K562 (cell line): Measurements from ENCODE around the gene HPD. TPM values are rescaled to one million over a fixed set of nuclear protein-coding genes. Genes with fewer than 3 reads are reported as not detected.

Experiments
- ATAC-seq: fragments of 200-7000 bp; cut with Tn5 transposase; 3 replicates; pipeline ENCODE4 v1.9.1; 2020; ENCODE audit warnings: moderate library complexity
- BruUV-seq: library from RNA; stranded (reverse); fragments of 400-500 nt; replicated peaks from 2 replicates; lab custom pipeline; 2021; lab: Mats Ljungman, UMichigan
- CTCF ChIA-PET: fragments of 300-600 bp; formaldehyde crosslinking; extraction: SDS; loops from one replicate; lab custom pipeline; 2021; ENCODE audit warnings: low intra/inter-chr PET ratio; lab: Yijun Ruan, JAX
- POLR2A ChIA-PET: fragments of 300-600, 350-650 bp; sonication (Branson Sonifier 250); formaldehyde crosslinking; extraction: SDS; loops from one replicate; lab custom pipeline; 2021; ENCODE audit warnings: antibody characterized with exemption, inconsistent platforms; lab: Yijun Ruan, JAX
- DNase-seq, 4 experiments: peaks; one replicate each; pipeline versions ENCODE4 v3.0.0 to v3.0.0-alpha.2; 2011 to 2018; ENCODE audit warnings: low spot score in 3 of 4, mixed read lengths in 3 of 4; ENCODE audit errors: extremely low read depth in 1 of 4
- FAIRE-seq: peaks from 2 replicates; lab custom pipeline; 2011; peaks lifted over from hg19 to GRCh38; lab: Jason Lieb, UNC
- H2AFZ ChIP-seq: 2 replicates; pipeline ENCODE4 v1.6.0; 2011; ENCODE audit warnings: low read depth, low read length, control low read depth, inconsistent platforms
- H3K27ac ChIP-seq: fragments of 200-600 bp; 3 replicates; pipeline ENCODE4 v1.8.0; 2011; ENCODE audit warnings: low read depth, mild to moderate bottlenecking, control low read depth, inconsistent platforms, low read length, moderate library complexity, mixed read lengths; ENCODE audit errors: extremely low read depth
- H3K27me3 ChIP-seq, 2 experiments: fragments of 300-600 bp in 1 of 2; 2 replicates in 1 of 2; 3 replicates in 1 of 2; pipeline versions ENCODE4 v1.6.0 to v1.8.0; 2011; ENCODE audit warnings: inconsistent platforms in 2 of 2, low read length in 2 of 2, mild to moderate bottlenecking in 1 of 2, mixed read lengths in 1 of 2, moderate library complexity in 1 of 2; ENCODE audit not compliant: control insufficient read depth in 2 of 2, insufficient read depth in 2 of 2
- H3K36me3 ChIP-seq: fragments of 300-600 bp; 3 replicates; pipeline ENCODE4 v1.8.0; 2011; ENCODE audit warnings: mild to moderate bottlenecking, low read length, inconsistent platforms; ENCODE audit not compliant: control insufficient read depth, insufficient read depth
- H3K4me1 ChIP-seq, 2 experiments: fragments of 200-600 bp in 1 of 2; replicated peaks in 1 of 2; 2 replicates in 1 of 2; 3 replicates in 1 of 2; pipeline versions ENCODE4 v1.5.1 to v1.8.0; 2011; ENCODE audit warnings: inconsistent platforms in 2 of 2, low read length in 2 of 2, mild to moderate bottlenecking in 1 of 2, mixed read lengths in 1 of 2, moderate library complexity in 1 of 2; ENCODE audit not compliant: control insufficient read depth in 2 of 2, insufficient read depth in 2 of 2
- H3K4me2 ChIP-seq: 2 replicates; pipeline ENCODE4 v1.6.1; 2011; ENCODE audit warnings: low read length, control low read depth, inconsistent platforms, mixed read lengths; ENCODE audit not compliant: insufficient read depth
- H3K4me3 ChIP-seq: fragments of 200-600 bp; sonication (generic), shearing (Covaris generic); 2 replicates; pipeline ENCODE4 v1.5.1; 2016; ENCODE audit warnings: control low read depth, inconsistent platforms
- H3K79me2 ChIP-seq: fragments of 200-600 bp; 3 replicates; pipeline ENCODE4 v1.8.0; 2011; ENCODE audit warnings: low read length, inconsistent platforms; ENCODE audit not compliant: control insufficient read depth, insufficient read depth
- H3K9ac ChIP-seq, 2 experiments: 2 replicates each; pipeline versions ENCODE4 v1.6.0 to v1.6.1; 2011; ENCODE audit warnings: low read depth in 2 of 2, low read length in 2 of 2, control low read depth in 1 of 2, inconsistent platforms in 1 of 2, mild to moderate bottlenecking in 1 of 2, mixed read lengths in 1 of 2; ENCODE audit not compliant: insufficient read depth in 1 of 2
- H3K9me1 ChIP-seq: one replicate; pipeline ENCODE4 v1.6.0; 2011; ENCODE audit warnings: inconsistent platforms, mild to moderate bottlenecking, low read length, moderate library complexity; ENCODE audit not compliant: control insufficient read depth, insufficient read depth
- H3K9me3 ChIP-seq: replicated peaks from 2 replicates; pipeline ENCODE4 v1.5.1; 2011; ENCODE audit warnings: low read depth, low read length, inconsistent platforms; ENCODE audit not compliant: control insufficient read depth, insufficient read depth
- H4K20me1 ChIP-seq: replicated peaks from 2 replicates; pipeline ENCODE4 v1.6.1; 2011; ENCODE audit warnings: low read length, inconsistent platforms, mixed read lengths; ENCODE audit not compliant: control insufficient read depth, insufficient read depth
- FOSL1 ChIP-seq: fragments of 200-800 bp; sonication (Bioruptor generic); conservative IDR thresholded peaks from 2 replicates; pipeline ENCODE4 v1.6.1; 2016; ENCODE audit warnings: missing genetic modification characterization, missing compliant biosample characterization
- FOXA1 ChIP-seq: fragments of 450-650 bp; IDR thresholded peaks from 2 replicates; pipeline ENCODE4 v1.6.1; 2016; ENCODE audit warnings: mild to moderate bottlenecking, borderline replicate concordance
- FOXM1 ChIP-seq, 2 experiments: fragments of 450-650 bp in 1 of 2; sonication (generic) in 1 of 2; formaldehyde crosslinking in 1 of 2; IDR thresholded peaks; 2 replicates each; pipeline versions ENCODE4 v1.6.1 to v1.9.0; 2017 to 2022; ENCODE audit warnings: low read depth in 2 of 2, mild to moderate bottlenecking in 2 of 2, missing genetic modification reagents in 1 of 2, moderate library complexity in 1 of 2
- KDM2B ChIP-seq: fragments of 250-450 bp; sonication (Bioruptor Pico); IDR thresholded peaks from 2 replicates; pipeline ENCODE4 v1.8.0; 2021; ENCODE audit warnings: mild to moderate bottlenecking, moderate library complexity
- MAZ ChIP-seq, 2 experiments: fragments of 450-650 bp in 1 of 2; sonication (generic) in 1 of 2; formaldehyde crosslinking; IDR thresholded peaks in 1 of 2; conservative IDR thresholded peaks in 1 of 2; 2 replicates each; pipeline versions ENCODE4 v1.4.0 to v1.5.0; 2020; ENCODE audit warnings: mild to moderate bottlenecking in 1 of 2, missing genetic modification reagents in 1 of 2
- POLR2A ChIP-seq: fragments of 450-650 bp; conservative IDR thresholded peaks from 2 replicates; pipeline ENCODE4 v1.6.1; 2016
- POLR2G ChIP-seq: fragments of 200-400 bp; formaldehyde crosslinking; IDR thresholded peaks from 2 replicates; pipeline ENCODE4 v1.6.1; 2017; ENCODE audit warnings: low read depth, mild to moderate bottlenecking, antibody characterized with exemption, low read length, moderate library complexity
- RBFOX2 ChIP-seq: fragments of 200-400 bp; formaldehyde crosslinking; IDR thresholded peaks from 2 replicates; pipeline ENCODE4 v1.6.1; 2017; ENCODE audit warnings: low read depth, mild to moderate bottlenecking, low read length, moderate library complexity
- RBM22 ChIP-seq: fragments of 200-400 bp; formaldehyde crosslinking; IDR thresholded peaks from 2 replicates; pipeline ENCODE4 v1.6.1; 2018; ENCODE audit warnings: low read length, low read depth; ENCODE audit not compliant: poor library complexity, severe bottlenecking
- SIRT6 ChIP-seq: IDR thresholded peaks from one replicate; pipeline ENCODE4 v1.6.1; 2012; ENCODE audit warnings: low read depth, mild to moderate bottlenecking, control low read depth, inconsistent platforms, low read length, moderate library complexity
- WGBS: fragments of 100-300 bp; shearing (Covaris generic); methylation state at CpG from one replicate; pipeline ENCODE4 v1.1.6; 2016; ENCODE audit warnings: low coverage, mixed read lengths; ENCODE audit not compliant: insufficient coverage; ENCODE audit errors: missing lambda C conversion rate; 5-methylcytosine and 5-hydroxymethylcytosine counted together
- in situ Hi-C: fragments of 300-500 bp; cut with MboI; formaldehyde crosslinking; loops from 4 replicates; pipeline ENCODE4 v1.15.0; 2018; ENCODE audit warnings: inconsistent platforms, mixed read lengths
- intact Hi-C: fragments of 100-400 bp; cut with micrococcal nuclease; formaldehyde crosslinking; loops from 2 replicates; pipeline ENCODE4 v1.14.2; 2022
- polyA plus RNA-seq, 8 experiments: library from polyadenylated mRNA; depleted of rRNA in 4 of 8; stranded (reverse) in 5 of 8; unstranded in 3 of 8; fragments of >200 nt; fragmentation: Nextera tagmentation in 2 of 8; fragmentation: Illumina TruSeq in 1 of 8; extraction: Ambion mirVana in 2 of 8; extraction: Trizol in 1 of 8; gene quantifications; 2 replicates each; pipeline versions ENCODE4 v1.2.1 to v1.2.3, GENCODE V29; 2011 to 2014; ENCODE audit warnings: inconsistent platforms in 1 of 8, missing spikeins in 1 of 8
- total RNA-seq, 7 experiments: library from RNA; depleted of rRNA in 6 of 7; stranded (reverse); fragments of >200 nt in 6 of 7; fragmentation: Illumina TruSeq in 2 of 7; extraction: Trizol in 2 of 7; gene quantifications; 2 replicates each; pipeline versions ENCODE4 v1.2.1 to v1.2.3, GENCODE V29; 2011 to 2021; ENCODE audit warnings: low replicate concordance in 1 of 7
- TF ChIP-seq, protein P1 (sequence below), 2 experiments: fragments of 450-650 bp; IDR thresholded peaks; 2 replicates each; pipeline ENCODE4 v1.6.1; 2018; ENCODE audit warnings: mild to moderate bottlenecking in 2 of 2, low read depth in 1 of 2; ENCODE audit not compliant: partially characterized antibody in 2 of 2
- TF ChIP-seq, protein P2 (sequence below): fragments of 450-650 bp; IDR thresholded peaks from 2 replicates; pipeline ENCODE4 v1.6.1; 2016; ENCODE audit warnings: borderline replicate concordance

HPD gene
- total and polyA plus RNA-seq, 9 of the 15 experiments (the other 6 are each of a cell fraction or from before 2014, with no cell fraction given), result 0.06 to 0.29 (median 0.07) TPM; not detected in 4

- peaks cover 0 to 23% of the 10 kb centered on the region in 2 experiments; a peak in 2 of 5 replicates for H3K4me1 ChIP-seq
- no peak overlapping the region for H2AFZ ChIP-seq
- no peak for FAIRE-seq
- POLR2A ChIA-PET, result interaction anchor here (0.7 kb wide), 1 partner anchor 15 kb away, joined by 3 read pairs; no protein-coding TSS in a partner anchor
- no peaks in the 10 kb centered on the region for H3K79me2 ChIP-seq
- in situ Hi-C loops, result loop anchor here (25.0 kb wide), 1 partner anchor 1562 kb away; the partner anchor contains the start of gene KMT5A
- intact Hi-C loops, result no loop called here
- no peak overlapping the region for H3K4me3 ChIP-seq
- CTCF ChIA-PET, result no interaction called here
- no peak overlapping the region for H3K4me2 ChIP-seq
- no peaks in the 10 kb centered on the region for H3K27me3 ChIP-seq
- no peaks in the 10 kb centered on the region for H3K9me1 ChIP-seq
- 98% methylated on average over 16 of the region's 18 CpGs for WGBS
- DNase-seq, result no peak
- no peaks in the 10 kb centered on the region; the same call in 1 of the 2 replicates for H4K20me1 ChIP-seq
- TF ChIP-seq POLR2A, result peak; percentile 39; the same call in 1 of the 2 replicates
- TF ChIP-seq KDM2B (CRISPR knock-in tag), result no peak
- peak; percentile 51; the same call in 1 of the 2 replicates for TF ChIP-seq RBFOX2
- TF ChIP-seq MAZ (CRISPR knock-in tag; conservative IDR thresholded peaks at IDR 0.05 in 1 of 2, IDR thresholded peaks at IDR 0.05 in 1 of 2), result no peak
- no peak for TF ChIP-seq SIRT6
- TF ChIP-seq, protein P1, sequence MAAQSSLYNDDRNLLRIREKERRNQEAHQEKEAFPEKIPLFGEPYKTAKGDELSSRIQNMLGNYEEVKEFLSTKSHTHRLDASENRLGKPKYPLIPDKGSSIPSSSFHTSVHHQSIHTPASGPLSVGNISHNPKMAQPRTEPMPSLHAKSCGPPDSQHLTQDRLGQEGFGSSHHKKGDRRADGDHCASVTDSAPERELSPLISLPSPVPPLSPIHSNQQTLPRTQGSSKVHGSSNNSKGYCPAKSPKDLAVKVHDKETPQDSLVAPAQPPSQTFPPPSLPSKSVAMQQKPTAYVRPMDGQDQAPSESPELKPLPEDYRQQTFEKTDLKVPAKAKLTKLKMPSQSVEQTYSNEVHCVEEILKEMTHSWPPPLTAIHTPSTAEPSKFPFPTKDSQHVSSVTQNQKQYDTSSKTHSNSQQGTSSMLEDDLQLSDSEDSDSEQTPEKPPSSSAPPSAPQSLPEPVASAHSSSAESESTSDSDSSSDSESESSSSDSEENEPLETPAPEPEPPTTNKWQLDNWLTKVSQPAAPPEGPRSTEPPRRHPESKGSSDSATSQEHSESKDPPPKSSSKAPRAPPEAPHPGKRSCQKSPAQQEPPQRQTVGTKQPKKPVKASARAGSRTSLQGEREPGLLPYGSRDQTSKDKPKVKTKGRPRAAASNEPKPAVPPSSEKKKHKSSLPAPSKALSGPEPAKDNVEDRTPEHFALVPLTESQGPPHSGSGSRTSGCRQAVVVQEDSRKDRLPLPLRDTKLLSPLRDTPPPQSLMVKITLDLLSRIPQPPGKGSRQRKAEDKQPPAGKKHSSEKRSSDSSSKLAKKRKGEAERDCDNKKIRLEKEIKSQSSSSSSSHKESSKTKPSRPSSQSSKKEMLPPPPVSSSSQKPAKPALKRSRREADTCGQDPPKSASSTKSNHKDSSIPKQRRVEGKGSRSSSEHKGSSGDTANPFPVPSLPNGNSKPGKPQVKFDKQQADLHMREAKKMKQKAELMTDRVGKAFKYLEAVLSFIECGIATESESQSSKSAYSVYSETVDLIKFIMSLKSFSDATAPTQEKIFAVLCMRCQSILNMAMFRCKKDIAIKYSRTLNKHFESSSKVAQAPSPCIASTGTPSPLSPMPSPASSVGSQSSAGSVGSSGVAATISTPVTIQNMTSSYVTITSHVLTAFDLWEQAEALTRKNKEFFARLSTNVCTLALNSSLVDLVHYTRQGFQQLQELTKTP (IDR thresholded peaks at IDR 0.05; ENCODE audit: low read depth in 1 of 2, partially characterized antibody in 2 of 2), result no peak
- no peak for TF ChIP-seq FOXM1 (IDR thresholded peaks at IDR 0.05; ENCODE audit: low read depth)
- TF ChIP-seq FOXM1 (CRISPR knock-in tag; IDR thresholded peaks at IDR 0.05; ENCODE audit: low read depth), result no peak
- TF ChIP-seq RBM22, result peak; percentile 76
- TF ChIP-seq FOSL1 (tag), result no peak
- TF ChIP-seq POLR2G, result peak; percentile 79
- TF ChIP-seq FOXA1, result no peak
- TF ChIP-seq, protein P2, sequence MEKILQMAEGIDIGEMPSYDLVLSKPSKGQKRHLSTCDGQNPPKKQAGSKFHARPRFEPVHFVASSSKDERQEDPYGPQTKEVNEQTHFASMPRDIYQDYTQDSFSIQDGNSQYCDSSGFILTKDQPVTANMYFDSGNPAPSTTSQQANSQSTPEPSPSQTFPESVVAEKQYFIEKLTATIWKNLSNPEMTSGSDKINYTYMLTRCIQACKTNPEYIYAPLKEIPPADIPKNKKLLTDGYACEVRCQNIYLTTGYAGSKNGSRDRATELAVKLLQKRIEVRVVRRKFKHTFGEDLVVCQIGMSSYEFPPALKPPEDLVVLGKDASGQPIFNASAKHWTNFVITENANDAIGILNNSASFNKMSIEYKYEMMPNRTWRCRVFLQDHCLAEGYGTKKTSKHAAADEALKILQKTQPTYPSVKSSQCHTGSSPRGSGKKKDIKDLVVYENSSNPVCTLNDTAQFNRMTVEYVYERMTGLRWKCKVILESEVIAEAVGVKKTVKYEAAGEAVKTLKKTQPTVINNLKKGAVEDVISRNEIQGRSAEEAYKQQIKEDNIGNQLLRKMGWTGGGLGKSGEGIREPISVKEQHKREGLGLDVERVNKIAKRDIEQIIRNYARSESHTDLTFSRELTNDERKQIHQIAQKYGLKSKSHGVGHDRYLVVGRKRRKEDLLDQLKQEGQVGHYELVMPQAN, result no peak
- no peak overlapping the region for H3K27ac ChIP-seq
- H3K9ac ChIP-seq, result 0 out of 4 replicates have a peak overlapping the region, but pooled peaks of 1 of the 2 experiments have one; percentile 3
- BruUV-seq, result no TSS peak
- H3K36me3 ChIP-seq, result peaks cover 85% of the 10 kb centered on the region
- ATAC-seq, result no peak; the same call in 2 of the 3 replicates
- no peaks in the 10 kb centered on the region for H3K9me3 ChIP-seq
Observed at GRCh38 chr12:121825041-121825523, 33.6 kb downstream of the HPD start.
